NCI-H1048 (cell line): Measurements from ENCODE around the gene OAS3.
"Not testable (repeated sequence)": the region's sequence is repeated elsewhere in the genome, so short reads cannot be mapped to it uniquely, and the experiment has no call there.

ENCODE experiments used
- DNase-seq: peaks from one replicate; lab custom pipeline; 2025; lab: John Stamatoyannopoulos, UW

Gene OAS3

DNA sequence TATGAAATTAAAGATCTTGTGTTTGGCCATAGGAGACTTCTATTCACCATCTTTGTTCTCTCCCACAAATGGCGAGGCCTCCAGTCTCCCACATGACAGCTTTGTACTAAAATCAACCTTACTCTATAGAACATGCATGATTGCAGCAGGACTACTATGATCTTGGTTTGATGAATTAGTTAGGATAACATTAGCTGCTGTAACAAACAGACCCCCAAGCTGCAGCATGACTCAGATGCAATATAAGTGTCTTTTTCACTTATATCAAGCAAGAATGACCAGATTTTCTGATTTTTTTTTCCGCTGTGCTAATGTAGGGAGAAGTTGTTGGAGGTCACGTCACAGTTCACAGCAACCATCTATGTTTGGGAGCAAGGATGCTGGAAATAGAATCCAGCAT is 10.8 kb upstream of the OAS3 start:
- no peak for DNase-seq

DNA sequence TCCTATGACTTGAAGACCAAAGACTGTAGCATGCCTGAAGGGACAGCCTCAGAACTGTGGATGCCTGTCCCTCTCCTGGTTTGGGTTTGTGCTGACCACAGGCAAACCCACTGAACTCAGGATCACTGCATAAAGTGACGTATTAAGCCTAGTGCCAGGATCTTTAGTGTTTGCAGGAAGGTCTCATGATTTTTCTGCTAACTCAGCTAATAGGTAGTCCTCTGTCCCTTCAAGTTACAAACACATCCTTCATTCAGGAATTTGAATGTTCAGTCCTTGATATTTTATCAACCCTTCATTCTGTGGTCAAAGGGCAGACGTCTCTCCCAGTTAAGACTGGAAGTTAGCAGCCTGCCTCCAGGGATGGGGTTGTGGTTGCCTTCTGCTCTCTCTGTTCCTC is 10.3 kb upstream of the OAS3 start:
- DNase-seq: no peak

DNA sequence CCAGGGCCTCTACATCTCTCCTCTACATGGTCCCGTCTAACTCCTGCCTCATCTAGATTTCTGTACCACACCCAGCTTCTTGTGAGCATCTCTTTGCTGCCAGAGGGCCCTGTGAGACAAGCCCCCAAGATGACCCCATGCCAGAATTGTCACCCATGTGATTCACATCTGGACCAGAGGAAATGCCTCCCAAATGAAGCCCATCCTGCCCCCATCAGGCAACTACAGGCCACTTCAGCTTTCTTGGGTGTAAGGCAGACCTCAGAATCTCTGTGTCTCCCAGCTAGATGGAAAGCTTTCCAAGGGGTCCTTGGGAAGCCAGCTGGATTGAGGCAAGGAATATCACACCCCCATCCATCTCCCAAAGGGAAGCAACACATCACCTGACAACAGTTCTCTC is 9.3 kb upstream of the OAS3 start:
- DNase-seq: no peak

DNA sequence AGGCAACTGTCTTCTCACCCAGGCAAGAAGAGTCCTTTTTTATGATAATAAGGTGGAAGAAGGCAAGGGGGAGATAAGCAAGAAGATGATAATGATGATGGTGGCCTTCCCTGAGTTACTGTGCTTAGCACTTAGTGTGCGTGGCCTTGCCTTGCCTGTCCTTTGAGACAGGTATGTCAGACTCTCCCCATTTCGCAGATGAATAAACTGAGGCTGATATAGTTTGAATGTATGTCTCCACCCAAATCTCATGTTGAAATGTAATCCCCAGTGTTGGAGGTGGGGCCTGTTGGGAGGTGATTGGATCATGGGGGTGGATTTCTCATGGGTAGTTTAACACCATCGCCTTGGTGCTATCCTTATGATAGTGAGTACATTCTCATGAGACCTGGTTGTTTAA is 8.6 kb upstream of the OAS3 start:
- DNase-seq: no peak

DNA sequence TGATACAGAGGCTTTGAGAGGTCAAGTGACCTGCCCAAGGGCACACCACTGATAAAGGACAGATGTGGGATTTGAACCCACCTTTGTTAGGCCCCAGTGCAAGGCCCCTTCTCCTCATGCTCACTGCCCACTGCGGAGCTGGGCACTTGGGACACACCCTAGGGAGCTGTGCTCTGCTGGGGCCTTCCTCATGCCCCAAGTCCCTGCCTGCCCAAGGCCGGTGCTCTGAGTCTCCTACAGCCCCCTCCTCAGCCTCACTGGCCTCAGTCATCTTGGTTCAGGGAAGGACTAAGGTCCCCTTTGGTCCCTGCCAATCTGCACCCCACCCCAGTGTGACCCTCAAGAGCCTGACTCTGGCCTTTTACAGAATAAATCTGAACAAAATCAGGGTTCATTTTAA is 7.9 kb upstream of the OAS3 start:
- DNase-seq: no peak

DNA sequence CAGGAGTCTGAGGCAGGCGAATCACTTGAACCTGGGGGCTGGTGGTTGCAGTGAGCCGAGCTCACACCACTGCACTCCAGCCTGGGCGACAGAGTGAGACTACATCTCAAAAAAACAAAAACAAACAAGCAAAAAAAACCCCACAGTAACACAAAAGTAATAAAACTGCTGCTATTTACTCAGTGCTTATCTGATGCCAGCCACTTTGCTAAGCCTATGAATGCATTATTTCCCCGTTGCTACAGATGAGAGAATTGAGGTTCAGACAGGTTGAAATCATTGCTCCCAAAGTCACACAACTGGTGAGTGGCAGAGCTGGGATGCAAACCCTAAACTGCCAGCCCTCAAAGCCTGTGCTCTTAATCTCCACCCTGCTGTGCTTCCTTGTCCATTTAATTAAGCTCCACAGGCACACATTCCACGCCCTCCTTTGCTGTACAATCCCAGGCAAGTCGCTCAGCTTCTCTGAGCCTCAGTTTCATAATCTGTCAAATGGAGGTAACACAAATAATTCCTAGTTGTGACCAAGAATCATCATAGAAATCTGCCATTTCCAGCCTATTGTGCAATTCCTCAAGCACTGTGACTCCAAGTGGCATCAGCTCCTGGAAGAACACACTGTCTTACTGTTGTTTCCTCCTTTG is 5.7 kb upstream of the OAS3 start:
- no peak for DNase-seq

DNA sequence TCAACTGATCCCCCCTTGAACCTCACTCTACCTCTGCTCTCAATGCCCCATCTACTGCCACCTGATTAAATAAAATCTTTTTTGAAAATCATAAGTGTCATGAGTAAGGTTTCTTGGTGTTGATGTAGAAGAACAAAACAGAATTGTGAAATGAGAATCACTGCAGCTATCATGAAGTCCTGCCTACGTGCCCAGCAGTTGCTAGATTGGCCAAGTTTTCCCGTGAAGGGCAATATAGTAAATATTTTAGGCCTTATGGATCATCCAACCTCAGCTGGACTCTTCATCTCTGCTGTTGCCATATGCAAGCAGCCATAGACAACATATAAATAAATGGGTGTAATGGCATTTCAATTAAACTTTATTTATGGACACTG is 5.2 kb upstream of the OAS3 start:
- DNase-seq: no peak

DNA sequence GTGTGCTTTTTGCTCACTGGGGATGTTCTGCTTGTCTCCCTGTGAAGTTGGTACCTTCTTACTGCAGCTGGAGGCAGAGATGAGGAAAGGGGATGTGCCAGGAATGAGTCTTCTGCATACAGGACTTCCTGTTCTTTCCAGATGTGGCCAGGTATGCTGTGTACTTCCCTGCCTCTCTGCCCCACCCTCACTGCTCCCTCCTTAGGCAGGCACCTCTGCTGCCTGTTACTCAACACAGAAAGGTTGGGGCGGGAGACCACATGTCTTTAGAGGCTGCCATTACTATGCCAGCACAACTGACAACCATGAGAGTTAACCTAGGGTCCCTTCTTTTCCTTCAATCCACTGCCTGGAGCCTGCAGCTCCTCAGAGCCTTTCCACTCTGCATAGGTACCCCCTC is 2.0 kb upstream of the OAS3 start:
- no peak for DNase-seq

DNA sequence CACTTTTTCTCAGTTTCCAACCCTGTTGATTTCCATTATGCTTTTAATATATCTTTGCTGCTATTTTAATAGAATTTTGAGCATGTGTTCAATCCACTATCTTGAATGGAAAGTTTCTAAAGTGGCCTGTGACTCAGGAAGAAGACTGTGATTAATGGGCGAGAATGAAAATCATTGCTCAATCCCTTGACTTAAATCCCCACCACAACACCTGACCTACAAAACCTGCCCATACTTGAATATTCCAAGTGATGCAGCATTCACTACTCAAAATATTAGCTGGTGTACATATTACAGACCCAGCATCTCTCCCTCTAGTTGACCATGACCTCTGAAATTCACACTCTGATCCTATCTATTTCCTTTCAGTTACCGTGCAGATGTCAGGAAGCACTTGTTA is 1.3 kb upstream of the OAS3 start:
- no peak for DNase-seq

DNA sequence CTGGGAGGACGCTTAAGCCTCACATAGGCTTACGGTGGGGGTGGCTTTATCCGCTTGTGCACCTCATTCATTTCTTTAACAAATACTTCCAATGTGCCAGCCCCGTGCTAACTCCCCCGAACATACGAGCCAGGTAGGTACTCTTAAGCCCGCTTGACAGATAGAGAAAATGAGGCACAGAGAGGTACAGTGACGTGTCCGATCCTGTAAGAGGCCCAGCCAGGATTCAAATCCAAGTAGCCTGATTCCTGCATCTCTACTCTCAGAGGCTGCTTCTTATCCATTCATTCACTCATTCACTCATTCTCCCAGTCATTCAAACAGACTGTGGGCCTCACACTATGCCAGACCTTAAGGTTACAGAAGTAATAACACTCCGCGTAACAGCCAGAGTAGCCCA is 477 bp downstream of the OAS3 start:
- no peak for DNase-seq

DNA sequence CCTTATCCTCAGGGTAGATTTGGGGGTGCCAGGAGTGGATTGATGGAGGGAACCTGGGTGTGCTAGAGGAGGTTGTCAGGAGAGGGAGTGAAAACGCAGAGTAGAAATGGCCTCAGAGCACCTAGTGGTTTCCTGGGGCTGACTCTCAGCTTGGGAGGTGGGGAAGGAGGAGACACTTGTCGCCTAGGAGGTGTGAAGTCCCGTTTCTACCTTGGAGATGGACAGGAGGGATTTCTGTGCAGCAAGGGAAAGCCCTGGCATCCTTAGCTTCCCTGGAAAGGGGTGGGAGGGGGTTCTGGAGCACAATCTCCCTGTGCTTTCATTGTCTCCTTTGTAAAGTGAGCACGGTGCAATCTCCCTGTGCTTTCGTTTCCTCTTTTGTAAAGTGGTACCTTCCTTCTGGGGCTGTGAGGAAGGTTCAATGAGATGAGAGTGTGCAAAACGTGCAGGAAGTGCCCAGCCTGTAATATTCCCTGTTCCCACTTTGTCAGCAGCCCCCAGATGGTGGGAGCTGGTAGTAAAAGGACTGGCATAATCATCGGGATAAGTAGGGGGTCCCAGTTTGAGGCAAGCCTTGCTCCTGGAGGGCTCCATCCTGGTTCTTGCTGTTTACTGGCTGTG is 1.6 kb downstream of the OAS3 start:
- DNase-seq: no peak

DNA sequence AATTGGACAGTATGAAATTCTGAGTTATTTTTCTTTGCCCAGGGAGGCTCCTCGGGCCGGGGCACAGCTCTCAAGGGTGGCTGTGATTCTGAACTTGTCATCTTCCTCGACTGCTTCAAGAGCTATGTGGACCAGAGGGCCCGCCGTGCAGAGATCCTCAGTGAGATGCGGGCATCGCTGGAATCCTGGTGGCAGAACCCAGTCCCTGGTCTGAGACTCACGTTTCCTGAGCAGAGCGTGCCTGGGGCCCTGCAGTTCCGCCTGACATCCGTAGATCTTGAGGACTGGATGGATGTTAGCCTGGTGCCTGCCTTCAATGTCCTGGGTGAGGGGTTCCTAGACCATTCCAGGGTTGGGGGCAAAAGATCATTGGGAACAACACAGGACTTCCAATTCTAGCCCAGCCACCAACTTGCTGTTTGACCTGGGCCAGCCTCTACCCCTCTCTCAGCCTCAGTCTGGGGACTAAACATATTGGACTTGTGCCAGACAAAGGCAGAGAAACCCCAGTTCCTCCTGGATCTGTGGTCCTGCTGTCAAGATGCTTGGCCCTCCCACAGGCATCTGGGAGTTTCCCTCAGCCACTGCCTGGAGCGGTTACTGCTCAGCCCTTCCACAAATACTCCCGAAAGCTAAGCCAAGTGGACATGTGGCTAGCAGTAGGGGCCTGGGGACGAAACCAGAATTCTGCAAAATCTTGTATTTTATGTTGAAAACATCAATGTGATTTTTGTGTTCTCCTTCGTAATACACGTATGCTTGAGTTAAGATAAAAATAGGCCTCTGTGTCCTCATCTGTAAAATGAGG is 3.5 kb downstream of the OAS3 start:
- no peak for DNase-seq

DNA sequence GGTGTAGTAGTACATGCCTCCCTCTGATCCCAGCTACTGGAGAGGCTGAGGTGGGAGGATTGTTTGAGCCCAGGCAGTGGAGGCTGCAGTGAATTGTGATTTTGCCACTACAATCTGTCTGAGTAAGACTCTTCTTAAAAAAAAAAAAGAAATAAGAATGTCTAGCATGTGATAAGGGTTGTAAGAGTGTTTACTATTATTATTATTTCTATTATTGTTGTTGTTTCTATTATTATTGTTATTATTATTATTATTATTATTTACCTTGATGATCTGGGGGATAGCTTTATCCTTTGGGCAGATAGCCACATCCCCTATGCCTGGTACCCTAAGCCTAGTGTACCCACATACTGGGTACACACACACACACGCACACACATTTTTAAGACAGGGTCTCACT is 4.3 kb downstream of the OAS3 start:
- no peak for DNase-seq

DNA sequence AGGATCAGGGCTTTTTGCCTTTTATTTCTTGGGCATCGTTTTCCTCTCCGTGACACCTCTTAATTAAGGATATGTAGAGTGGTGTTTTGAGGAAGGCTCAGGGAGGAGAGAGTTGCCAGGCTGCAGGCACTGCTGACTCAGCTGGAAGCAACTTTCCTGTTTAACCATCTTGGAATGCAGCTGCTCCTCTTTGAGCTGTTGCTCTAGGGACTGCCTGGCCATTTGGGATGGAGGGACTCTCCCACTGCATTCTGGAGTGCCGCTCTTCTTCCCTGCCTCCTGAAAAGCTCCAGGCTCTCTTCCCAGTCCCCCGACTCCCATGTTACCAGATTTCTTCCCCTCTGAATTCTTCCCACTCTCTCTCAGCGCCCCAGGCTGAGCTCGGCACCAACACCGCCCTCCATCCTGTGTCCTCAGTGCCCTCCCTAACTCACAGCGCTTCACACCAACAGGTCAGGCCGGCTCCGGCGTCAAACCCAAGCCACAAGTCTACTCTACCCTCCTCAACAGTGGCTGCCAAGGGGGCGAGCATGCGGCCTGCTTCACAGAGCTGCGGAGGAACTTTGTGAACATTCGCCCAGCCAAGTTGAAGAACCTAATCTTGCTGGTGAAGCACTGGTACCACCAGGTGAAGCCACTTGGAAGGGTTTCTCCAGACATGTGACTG is 5.9 kb downstream of the OAS3 start:
- DNase-seq: no peak

DNA sequence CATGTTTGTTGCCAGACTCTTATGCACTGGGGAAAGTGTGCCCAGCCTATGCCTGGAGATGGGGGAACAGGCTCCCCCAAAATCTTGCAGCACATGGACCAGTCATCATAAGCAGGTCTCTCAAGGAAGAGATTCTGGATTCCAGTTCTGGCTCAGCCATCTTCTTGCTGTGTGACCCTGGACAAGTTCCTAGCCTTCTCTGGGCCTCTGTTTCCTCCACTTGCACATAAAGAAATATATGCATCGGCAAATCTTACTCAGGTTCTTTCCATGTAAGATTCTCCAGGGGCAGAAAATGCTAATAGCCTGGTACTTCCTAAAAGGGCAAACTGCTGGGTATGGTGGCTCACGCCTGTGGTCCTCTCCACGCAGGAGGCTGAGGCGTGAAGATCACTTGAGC is 7.2 kb downstream of the OAS3 start:
- no peak for DNase-seq

DNA sequence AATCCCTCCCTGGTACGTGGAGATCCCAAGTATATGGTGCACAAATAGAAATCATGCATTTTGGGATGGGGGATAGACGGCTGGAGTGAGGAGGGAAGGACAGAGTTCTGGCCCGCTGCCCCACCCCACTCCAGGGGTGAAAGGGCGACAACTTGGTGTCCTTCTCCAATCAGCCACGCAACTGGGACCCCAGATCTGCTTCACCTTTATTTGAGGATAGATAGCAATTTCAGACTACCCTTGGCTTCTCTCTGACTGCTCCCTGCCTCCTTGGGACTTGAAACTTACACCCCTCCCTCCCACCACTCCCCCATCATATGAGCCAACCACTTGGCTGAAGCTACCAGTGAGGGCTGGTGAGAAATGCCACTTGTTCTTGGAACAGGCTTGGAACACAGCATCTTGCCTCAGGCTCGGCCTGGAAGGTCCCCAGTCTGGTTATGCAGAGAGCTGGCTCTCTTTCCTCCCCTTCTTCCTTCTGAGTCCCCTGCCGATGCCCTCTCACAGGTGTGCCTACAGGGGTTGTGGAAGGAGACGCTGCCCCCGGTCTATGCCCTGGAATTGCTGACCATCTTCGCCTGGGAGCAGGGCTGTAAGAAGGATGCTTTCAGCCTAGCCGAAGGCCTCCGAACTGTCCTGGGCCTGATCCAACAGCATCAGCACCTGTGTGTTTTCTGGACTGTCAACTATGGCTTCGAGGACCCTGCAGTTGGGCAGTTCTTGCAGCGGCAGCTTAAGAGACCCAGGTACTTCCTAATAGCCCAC is 8.1 kb downstream of the OAS3 start:
- no peak for DNase-seq

DNA sequence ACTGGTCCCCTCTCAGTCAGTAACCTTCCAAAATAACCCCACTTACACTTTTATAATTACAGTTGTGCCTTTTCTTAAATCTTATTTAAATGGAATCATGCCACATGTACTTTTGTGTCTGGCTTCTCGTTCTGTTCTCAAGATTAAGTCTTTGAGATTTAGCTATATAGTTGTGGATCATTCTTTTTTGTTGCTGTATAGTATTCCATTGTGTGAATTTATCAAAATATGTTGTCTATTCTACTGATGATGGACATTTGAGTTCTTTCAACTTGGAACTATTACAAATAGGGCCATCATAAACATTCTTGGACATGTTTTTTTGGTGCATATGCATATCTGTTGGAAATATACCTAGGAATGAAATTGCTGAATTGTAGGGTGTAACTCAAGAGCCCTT is 9.0 kb downstream of the OAS3 start:
- no peak for DNase-seq

DNA sequence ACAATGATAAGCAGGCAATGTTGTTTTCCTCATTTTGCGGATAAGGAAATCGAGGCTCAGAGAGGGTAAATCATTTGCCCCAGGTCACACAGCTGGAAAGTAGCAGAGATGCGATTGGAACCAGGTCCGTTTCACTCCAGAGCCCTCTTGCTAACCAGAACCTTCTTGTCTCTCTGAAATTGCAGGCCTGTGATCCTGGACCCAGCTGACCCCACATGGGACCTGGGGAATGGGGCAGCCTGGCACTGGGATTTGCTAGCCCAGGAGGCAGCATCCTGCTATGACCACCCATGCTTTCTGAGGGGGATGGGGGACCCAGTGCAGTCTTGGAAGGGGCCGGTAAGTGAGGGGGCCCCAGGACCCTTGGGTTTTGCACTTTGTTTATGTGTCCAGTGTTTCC is 9.5 kb downstream of the OAS3 start:
- DNase-seq: no peak

DNA sequence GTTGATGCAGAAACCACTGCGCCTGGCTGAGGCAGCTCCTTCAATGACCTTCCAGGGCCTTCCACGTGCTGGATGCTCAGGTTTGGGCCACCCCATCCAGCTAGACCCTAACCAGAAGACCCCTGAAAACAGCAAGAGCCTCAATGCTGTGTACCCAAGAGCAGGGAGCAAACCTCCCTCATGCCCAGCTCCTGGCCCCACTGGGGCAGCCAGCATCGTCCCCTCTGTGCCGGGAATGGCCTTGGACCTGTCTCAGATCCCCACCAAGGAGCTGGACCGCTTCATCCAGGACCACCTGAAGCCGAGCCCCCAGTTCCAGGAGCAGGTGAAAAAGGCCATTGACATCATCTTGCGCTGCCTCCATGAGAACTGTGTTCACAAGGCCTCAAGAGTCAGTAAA is 10.5 kb downstream of the OAS3 start:
- no peak for DNase-seq

DNA sequence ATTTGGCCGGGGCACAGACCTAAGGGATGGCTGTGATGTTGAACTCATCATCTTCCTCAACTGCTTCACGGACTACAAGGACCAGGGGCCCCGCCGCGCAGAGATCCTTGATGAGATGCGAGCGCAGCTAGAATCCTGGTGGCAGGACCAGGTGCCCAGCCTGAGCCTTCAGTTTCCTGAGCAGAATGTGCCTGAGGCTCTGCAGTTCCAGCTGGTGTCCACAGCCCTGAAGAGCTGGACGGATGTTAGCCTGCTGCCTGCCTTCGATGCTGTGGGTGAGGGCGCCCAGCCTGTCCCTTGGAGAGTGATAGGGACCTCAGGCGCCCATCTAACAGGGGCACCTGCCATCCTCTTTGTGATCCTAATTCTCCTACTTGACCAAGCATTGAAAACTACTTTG is 12.4 kb downstream of the OAS3 start:
- no peak for DNase-seq

DNA sequence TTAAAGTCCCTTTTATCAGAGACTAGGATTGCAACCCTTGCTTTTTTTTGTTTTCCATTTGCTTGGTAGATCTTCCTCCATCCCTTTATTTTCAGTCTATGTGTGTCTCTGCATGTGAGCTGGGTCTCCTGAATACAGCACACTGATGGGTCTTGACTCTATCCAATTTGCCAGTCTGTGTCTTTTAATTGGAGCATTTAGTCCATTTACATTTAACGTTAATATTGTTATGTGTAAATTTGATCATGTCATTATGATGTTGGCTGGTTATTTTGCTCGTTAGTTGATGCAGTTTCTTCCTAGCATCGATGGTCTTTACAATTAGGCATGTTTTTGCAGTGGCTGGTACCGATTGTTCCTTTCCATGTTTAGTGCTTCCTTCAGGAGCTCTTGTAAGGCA is 18.9 kb downstream of the OAS3 start:
- DNase-seq: not testable (repeated sequence)

DNA sequence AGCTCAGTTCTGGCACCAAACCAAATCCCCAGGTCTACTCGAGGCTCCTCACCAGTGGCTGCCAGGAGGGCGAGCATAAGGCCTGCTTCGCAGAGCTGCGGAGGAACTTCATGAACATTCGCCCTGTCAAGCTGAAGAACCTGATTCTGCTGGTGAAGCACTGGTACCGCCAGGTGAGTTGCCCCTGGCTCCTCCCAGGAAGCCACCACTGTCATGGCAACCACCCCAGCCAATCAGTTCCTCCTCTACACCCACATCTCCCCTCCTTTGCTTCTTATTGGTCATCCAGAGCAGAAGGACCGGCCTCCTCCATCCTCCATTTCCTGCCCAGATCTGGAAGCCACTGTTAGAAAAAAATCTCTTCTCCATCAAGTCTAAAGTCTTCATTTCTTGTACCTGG is 22.8 kb downstream of the OAS3 start:
- DNase-seq: no peak
